HG03135 (cell line): ENCODE measurements around the gene DUSP22.
A peak's percentile ranks its signal among the peaks of the same experiment; 100 is the strongest.

Source experiments
- ATAC-seq: cut with Tn5 transposase; IDR thresholded peaks from one replicate; pipeline ENCODE4 v1.9.1; 2021; ENCODE audit warnings: mild to moderate bottlenecking, moderate library complexity; ENCODE audit not compliant: unreplicated experiment

Gene DUSP22

DNA sequence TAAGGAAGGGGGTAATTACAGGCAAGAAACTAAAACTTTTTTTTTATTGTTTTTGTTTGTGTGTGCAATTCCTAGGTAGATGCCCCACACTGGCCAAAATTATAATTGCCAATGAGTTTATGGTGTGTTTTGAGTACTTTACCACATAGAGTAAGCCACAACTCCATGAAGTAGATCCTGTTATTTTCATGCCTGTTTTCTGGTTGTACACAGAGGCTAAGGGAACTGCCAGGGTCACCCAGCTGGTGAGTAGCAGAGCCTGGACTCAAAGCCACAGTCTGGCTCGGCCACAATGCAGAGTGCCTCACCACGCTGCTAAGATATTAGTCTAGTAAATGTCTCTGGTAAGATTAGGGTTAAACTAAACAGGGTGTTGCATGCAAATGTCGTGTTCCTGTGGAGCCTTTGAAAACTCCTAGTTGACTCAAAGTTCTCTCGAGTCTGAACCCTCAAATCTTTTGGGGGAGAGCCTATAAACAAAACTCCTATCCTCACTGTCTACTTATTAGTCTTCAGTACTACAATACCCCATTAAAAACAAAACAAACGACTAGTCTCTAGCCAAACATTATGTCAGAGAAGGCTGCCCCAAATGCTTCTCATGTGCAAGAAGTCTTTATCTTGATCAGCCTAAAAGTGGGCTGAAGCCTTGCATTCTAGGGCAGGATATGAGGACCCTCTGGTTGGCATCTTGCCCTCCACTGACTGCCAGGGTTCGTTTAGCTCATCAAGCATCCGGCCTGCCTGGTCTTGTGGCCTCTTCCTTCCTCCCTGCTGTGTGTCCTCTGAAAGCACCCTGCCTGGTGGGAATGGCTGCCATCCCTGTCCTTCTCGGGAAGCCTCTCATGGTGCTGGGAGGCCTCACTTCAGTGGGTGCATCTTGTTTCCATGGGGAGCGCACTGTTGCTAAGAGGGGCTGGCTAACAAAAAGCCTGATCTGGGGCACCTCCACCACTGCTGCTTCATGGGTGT is 4.2 kb downstream of the DUSP22 start:
- ATAC-seq = peak; percentile 13

DNA sequence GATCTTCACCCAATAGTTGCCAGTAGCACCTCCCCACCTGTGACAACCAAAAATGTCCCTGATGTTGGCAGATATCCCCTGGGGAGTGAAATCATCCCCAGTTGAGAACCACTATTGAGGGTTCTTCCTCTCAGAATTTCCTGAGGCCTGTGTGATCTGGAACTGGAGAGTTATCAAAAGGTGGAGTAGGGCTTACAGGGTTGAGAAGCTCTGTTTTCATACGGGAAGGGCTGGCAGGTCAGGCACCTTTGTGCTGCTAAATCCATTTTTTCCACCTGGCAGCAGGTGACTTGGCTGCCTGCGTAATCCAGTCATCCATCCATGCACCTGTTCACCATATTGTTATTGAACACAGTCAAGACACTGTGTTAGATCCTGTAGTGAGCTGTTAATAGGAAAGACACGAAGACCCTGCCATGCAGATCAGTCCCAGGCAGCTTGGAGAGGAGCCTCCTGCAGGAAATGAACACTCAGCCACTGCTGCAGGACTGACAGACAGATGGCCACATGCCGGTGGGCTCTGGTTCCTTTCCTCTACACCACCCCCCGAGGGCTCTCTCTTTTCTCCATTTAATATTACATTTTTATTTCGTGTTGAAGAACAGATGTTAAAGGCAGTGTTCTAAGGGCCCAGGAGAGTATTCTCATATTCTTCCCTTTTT is 5.4 kb downstream of the DUSP22 start:
- ATAC-seq = no peak

DNA sequence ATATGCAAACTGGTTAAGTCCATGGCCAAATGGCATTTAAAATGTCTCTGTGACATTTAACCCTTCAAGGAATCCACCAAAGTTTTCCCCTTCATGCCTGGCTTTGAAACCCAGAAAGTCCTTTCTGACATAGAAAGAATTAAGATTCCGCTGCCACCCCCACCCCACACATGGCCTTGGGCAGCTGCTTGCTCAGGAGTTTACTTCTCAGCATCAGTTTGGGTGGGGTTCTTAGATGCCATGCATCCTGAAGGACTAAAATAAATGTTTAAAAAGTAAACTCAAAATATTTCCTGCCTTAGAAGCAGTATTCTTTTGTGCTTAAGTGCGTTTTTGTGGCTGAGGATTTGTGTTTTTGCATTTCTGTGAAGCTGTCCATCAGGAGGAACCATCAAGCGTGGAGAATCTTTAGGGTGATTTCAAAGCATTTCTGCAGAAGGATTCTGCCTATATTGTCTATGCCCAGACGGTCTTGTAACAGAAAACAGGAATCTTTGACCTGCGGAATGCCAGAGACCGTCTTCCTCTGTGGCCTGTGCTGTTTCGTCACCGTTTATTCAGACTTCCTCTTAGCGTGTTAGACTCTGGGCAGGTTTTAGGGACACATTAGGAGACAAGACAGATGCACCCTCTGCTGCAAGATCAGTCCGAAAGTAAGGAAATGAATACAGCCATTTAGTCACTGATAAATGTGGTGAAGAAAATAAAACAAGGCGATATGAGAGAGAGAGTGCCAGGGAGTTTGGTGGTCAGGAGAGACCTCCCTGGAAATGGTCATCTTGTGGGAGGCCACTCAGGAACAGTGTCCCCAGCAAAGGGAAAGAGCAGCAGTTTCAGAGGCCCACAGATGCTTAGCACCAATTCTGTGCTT is 6.2 kb downstream of the DUSP22 start:
- ATAC-seq = peak; percentile 33

DNA sequence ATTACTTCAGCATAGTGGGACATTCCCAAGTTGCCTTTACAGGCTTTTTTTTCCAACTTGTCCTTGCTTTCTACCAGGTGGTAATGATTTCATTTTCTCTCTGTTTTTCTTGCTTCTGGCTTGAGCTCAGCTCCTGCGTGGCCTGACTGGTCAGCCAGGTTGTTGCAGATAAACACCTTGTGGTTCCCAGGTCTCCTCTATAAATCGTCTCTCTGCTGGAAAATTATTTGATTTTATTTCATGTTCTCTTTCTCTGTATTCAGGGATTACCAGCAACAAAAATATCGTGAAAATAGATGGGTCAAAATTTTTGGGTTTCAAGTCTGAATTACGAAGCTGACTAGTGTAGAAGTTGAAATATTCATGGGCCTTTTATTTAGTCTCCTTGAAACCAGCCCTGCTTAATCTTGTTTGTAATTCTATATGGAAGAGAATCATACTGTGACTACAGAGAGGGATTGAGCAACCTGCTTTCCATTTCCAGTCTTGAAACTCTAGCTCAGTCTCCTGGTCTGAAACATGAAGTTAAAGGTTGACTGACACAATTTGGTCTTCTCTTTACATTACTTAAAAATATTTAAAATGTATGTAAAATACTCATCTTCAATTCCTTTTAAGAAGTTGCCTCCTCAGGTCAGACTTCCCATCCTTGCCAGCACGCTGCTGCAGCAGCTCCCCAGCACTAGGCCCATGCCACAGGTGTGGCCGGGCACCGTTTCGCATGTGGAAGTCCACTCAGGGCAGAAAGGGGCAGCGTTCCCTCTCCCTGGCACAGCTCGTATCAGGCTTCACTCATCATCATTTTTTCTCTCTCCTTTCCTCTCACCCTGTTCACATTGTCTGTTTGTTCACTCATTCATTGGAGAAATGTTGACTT is 7.1 kb downstream of the DUSP22 start:
- no peak for ATAC-seq

DNA sequence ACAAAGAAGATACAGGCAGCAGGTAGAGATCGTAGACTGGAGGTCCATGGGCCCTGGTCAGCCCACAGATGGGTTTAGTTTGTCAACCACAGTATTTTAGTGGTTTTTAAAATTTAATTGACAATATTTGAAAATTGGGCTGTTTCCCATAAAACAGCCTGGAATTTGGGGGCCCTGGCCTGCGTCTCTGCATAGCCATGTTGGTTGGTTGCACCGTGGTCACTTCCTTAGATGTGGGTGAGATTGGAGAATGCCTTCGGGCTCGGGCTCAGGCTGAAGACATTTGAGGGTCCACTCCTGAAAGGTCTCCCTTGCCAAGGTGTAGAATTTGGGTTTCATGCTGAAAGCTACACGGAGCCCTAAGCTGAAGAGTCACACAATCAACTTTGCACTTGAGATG is 7.7 kb downstream of the DUSP22 start:
- no peak for ATAC-seq

DNA sequence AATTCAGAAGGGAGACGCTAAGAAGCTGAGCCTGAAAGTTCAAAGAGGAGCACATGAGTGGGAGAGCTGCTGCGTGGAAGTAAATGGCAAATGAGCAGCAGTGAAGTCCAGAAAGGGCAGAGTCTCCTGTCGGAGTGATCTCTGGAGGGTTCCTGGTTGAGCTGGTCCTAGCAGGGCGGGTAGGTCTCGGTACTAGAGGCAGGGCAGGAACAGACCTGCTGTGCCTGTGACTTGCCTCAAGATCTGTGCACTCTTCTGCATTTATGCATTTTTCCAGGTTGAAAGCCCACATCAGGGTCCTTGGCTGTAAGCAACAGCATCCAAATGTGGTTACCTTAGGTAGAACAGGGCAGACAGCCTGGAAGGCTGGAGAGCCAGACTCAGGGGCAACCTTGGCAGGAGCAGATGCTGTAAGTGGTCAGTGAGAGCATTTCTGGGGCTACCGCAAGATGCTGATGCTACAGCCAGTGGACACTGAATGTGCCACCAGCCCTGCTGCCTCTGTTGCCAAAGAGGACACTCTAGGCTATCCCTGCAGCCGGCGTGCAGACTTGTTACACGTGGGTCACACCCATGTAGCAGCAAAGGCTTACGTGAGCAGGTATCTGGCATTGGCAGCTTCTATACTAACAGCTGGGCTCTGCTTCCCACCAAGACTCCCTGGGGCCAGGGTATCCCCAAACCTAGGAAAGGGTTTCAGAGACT is 8.4 kb downstream of the DUSP22 start:
- no peak for ATAC-seq

DNA sequence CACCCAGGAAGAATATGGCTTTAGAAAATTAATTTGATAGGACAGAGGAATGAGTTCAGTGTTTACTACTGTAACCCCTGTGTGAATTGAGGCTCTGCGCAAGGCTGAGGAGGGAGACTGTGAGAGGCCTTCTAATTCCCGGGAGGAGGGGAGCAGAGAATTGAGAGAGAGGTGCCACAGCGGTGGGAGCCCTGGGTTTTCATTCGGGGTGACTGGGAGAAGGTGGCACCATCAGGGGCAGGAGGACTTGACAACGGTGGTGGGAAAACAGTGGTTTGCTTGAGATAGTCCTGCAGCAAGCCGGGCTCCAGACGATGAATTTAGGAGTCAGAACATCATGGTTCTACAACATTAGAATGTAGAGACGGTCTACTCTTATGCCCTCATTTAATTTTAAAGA is 9.2 kb downstream of the DUSP22 start:
- ATAC-seq = no peak

DNA sequence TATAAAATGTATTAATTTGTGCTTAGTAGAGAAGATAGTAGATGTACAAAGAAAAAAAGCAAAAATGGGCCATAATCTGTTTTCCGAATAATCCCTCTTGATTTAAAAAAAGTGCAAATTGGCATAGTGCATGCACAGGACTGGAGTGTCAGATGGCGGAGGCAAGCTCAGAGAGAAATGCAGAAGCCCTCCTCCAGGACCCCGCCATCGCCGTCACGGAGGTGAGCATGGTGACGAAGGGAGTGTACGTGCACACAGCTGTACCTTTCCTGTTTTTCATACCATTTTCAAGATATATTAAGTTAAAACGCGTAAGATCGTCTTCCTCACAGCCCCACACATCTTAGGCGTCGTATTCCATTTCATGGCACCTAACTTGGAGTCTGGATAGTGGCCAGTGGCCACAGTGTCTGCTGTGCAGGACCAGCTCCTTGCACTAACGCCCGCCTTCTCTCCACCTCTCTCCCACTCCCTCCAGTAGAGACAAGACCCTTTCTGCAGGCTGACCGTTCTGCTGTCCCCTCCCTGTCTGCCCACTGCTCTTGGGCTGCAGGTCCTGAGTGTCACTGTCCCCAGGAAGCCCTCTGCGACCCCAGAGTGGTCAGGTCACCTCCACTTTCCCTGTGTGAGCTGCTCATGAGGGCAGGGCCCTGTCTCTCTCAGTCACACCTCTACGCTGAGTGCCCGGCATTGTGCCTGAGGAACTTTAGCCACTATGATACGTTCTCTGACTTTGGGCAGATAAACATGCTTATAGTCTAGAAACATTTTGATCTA is 9.8 kb downstream of the DUSP22 start:
- no peak for ATAC-seq

DNA sequence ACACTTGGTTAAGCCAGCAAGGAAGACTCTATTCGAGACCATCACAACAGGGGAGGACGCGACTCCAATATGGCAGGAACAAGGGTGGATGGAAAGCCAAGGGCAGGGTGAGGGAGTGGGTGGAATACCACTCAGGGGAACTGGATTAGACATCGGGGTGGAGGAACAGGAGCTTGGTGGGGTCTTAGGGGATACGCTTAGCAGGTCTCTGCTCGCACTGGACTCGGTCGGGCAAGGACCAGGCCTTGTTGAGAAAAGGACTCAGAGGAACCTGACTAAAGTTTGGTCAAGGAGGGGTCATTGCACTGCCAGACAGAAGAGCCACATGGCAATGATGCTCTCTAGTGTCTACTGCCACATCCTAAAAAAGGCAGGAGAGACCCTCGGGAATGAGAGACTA is 10.5 kb downstream of the DUSP22 start:
- no peak for ATAC-seq

DNA sequence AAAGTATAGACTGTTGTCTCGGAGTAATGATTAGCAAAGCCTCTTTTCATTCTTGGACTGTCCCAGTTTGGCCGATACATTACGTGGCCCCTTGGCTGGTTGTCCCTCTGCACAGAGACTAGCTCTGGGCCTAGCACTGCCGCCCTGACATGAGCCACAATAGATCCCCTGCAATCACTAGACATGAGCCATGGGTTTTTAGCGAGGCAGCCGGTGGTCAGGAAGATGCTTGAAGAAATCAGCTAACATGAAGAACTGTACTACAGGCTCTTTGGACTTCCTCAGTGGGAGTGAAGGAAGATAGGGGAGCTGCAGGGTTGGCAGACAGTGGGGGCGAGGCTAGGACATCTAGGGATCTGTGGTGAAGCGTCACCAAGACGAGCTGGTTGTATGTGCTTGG is 11.0 kb downstream of the DUSP22 start:
- no peak for ATAC-seq

DNA sequence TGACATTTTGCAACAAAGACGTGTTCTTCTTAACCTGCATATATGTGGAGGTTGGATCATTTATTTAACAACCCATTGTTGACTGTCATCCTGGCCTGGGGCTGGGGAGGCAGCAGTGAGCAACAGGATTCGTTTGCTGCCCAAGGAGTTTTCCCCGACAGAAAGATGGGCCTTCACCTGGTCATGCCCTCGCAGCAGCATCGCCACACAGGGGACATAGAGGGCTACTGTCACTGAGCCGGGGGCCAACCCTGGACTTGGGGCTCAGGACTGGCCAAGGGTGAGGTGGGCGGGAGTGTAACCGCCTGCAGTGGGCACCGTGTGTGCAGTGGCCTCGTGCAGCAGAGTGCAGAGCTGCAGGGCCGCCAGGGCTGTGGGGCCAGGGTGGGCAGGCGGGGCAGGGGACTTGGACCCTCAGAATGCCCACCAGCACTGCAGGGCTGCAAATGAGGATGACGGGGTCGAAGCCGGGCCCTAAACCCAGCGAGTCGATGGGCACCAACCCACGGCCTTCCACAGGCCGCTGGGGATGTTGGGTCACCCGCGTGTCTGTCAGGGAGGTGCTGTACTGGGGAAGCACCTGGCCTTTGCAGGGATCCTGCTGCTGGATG is 11.8 kb downstream of the DUSP22 start:
- ATAC-seq = no peak

DNA sequence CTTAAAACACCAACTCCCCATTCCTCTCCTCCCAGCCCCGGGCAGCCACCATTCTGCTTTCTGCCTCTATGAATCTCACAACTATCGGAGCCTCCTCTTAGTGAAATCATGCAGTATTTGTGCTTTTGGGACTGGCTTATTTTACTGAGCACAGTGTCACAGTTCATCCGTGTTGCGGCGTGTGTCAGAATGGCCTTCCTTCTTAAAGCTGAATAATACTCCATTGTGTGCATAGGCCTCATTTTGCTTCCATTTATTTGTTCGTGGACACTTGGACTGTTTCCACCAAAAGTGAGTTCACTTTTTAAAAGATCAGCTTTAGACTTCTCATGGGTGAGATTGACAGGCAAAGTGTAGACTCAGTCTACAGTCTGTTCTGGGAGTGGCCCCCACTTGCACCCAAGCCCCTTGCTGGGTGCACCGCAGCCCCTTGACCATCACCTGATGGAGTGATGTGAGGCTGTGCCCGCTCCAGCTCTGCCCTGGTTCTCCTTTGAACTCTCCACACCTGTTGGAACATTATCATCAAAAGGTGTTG is 12.6 kb downstream of the DUSP22 start:
- ATAC-seq = no peak

DNA sequence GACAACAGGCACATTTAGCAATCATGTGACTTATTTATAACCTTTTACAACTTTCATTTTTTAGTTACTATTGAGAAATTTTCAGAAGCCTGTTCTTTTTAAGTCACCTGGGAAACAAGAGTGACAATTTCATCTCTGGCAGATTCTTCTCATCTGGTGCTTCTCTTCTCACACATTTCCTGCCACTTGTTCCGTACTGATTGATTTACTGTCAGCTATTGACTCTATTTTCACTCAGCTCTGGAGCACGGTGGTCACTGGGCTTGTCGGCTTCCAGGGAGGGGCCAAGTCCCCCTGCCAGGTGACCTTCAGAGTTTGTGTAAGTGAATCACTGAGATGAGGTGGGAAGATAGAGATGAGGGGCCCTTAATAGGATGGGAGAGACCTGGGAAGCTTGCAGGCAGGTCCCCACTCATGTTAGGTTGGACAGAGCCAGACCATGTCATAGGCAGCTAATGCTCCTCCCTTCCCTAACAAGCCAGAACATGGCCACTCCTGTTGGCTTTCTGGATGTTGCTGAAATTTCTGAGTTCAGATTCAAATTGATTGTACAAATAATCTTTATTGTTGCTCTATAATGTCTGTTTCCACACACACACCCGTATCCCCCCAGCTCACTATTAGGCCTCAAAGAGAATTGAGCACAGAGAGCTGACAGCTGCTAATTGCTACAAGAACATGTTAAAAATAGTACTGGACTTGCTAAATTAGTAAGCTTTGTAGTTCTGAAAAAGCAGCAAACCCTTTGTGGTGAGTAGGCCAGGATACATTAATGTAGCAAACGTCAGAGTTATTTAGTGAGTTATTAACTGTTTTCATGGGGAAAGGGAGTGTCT is 13.3 kb downstream of the DUSP22 start:
- peak; percentile 82 for ATAC-seq

DNA sequence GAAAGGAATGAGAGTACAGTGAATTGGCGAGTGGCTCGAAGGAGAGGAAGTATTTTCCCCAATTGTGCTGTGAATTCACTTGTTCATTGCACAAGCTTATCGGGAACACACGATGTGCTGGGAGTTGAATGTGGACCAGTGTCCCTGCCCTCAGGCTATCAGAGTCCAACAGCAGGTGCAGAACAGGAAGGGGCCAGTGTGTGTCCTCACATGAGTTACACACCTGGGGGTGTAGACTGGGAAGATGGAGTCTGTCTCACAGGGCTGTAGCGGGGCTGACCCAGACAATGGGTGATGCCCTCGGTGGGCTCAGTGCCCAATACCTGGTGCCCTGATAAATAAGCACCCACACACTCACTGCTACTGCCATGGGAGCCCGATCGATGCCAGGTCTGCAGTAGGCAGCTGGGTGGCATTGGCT is 14.4 kb downstream of the DUSP22 start:
- no peak for ATAC-seq

DNA sequence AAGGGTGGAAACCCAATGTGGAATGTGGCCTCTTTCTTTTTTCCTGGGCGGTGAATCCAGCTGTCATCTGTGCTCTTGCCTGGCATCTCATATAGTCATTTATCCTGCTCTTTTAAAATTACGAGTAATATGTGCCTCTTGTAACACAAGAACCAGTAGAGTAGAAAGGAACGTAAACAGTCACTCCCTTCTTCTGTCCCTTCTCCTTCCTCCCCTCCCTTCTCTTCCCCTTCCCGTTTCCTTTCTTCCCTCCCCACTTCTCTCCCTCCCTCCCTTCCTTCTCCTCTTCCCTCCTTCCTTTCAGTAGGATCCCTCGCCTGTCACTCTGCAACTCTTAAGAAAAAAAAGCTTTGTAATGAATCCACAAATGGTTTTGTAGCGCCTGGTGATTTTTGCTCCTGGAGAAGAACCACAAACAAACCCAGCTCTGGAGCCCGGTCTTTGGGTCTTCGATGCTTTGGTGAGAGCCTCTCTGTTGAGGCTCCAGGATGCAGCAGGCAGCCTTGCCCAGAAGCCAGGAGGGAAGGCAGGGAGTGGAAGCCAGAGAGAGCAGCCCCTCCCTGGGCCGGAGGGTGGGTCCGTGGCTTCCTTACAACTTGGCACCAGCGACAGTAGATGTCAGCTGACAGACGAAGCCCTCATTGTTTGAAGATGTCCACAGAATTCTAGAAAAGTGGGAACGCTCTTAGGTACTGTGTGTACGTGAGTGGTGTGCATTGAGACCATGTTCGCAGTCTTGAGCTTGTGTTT is 15.0 kb downstream of the DUSP22 start:
- ATAC-seq = no peak

DNA sequence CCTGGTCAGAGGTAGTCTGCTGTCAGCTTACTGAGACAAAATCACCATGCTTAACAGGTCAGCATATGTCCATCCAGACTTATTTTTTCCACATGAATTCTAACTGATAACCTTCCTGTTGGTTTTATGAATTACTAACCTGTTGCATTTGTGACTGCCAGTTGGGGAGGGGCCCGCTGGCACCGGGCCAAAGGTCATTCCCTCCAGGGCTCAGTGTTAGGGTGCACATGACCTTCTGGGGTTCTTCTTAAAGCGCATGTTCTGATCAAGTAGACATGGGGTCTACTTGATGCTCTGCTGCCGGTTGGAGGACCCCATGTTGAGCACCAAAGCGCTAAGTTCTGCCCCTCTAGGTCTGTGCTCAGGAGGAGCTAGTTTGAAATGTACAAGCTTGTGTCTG is 15.6 kb downstream of the DUSP22 start:
- ATAC-seq = no peak

DNA sequence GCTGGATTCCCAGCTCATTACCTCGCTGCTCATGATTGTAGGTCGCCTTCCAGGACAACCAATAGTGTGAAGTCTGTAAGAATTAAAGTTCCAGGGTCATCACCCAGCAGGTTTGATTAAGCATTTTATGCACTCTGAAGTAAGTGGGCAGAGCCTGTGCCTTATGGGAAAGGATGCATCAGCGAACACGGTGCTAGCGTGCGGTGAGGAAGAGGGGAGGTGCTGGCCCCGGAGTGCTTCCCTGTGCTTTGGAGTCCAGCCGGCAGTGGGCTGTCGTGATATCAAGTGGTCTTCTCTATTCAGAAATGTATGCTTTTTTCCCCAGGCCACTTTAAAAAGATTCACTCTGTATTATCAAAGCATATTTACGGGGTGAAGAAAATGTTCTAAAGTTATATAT is 16.0 kb downstream of the DUSP22 start:
- ATAC-seq = no peak
